ENCODE results near the gene FADS2.
A peak's percentile ranks its signal among the peaks of the same experiment; 100 is the strongest.

Gene FADS2

GRCh38 chr11:61887839-61888494 lies 59.9 kb downstream of the FADS2 start:
- peak; percentile 91 for DNase-seq (ENCODE audit: low spot score)

DNA sequence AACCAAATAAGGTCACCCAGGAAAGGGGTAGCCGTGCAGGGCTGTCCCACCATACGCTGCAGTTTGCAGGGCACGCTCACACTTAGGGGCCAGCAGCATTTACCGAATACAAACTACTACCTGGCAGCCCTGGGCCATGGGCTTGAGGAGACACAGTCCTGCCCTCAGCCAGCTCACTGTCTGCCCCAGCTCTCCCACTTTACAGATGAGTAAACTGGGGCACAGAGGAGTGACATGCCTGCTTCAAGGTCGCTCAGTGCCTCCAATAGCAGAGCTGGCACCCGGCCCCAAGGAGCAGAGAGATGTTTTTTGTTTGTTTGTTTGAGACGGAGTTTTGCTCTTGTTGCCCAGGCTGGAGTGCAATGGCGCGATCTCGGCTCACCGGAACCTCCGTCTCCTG lies 60.5 kb downstream of the FADS2 start:
- no peak for DNase-seq (ENCODE audit: low spot score)

- no peak for DNase-seq (ENCODE audit: low spot score)
These were observed 61.7 kb downstream of the FADS2 start for GRCh38 chr11:61889831-61890230.

DNA sequence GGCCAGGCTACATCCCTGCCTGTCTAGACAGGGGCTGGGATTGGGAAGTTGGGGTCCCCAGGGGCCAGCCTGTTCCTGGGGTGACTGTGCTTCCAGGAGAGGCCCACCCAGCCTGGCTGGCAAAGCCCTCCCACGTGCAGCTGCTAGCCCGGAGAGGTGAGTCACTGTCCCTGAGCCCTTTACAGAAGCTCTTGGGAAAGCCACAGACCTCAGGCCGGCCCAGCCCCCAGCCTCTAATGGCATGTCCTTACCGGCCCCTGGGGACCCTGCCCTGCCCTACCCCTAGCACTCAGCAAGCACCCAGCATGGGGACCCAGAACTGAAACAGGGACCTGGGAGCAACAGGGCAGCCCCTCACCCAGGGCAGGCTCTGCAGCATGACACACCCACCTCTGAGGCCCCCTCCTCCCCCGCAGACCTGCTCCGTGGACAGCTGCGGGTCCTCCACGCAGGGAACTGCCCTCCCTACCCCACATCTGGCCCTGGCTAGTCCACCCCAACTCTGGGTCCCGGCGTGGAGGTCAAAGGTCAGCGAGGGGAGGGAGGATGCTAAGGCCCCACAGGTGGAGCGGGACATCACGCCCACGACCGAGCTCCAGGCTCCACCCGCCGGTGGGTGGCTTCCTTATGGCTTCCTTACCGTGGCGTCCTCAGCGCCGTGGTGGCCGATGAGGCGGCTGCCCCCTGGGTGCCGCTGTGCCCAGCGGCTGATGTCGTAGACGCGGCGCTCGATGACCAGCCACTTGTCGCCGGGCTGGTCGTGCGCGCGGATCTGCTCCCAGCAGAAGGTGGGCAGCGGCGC lies 62.6 kb downstream of the FADS2 start:
- peak; percentile 79 for DNase-seq (ENCODE audit: low spot score)

- peak; percentile 96 for DNase-seq (ENCODE audit: low spot score)
These were observed 63.4 kb downstream of the FADS2 start, which contains the start of gene FADS3 for GRCh38 chr11:61891331-61892084. TSS of gene FADS3 (minus strand) at chr11:61891545. CDS start at chr11:61891381, 164 bp downstream.

DNA sequence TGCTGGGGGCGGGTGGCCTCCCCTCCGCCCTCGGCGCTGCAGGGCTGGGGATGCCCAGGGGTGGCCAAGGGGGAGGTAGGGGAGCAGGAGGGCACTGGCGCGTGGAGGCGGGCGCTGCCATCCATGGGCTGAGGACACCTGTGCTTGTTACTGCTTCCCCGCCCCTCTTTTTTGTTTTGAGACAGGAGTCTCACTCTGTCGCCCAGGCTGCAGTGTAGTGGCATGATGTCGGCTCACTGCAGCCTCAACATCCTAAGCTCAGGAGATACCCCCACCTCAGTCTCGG lies 63.9 kb downstream of the FADS2 start:
- no peak for DNase-seq (ENCODE audit: low spot score)

GRCh38 chr11:61893981-61894380 lies 65.9 kb downstream of the FADS2 start:
- DNase-seq (ENCODE audit: low spot score), result peak; percentile 48

GRCh38 chr11:61895046-61895717 lies 67.1 kb downstream of the FADS2 start:
- no peak for DNase-seq (ENCODE audit: low spot score)

GRCh38 chr11:61895718-61896059 lies 67.6 kb downstream of the FADS2 start:
- DNase-seq (ENCODE audit: low spot score), result no peak

DNA sequence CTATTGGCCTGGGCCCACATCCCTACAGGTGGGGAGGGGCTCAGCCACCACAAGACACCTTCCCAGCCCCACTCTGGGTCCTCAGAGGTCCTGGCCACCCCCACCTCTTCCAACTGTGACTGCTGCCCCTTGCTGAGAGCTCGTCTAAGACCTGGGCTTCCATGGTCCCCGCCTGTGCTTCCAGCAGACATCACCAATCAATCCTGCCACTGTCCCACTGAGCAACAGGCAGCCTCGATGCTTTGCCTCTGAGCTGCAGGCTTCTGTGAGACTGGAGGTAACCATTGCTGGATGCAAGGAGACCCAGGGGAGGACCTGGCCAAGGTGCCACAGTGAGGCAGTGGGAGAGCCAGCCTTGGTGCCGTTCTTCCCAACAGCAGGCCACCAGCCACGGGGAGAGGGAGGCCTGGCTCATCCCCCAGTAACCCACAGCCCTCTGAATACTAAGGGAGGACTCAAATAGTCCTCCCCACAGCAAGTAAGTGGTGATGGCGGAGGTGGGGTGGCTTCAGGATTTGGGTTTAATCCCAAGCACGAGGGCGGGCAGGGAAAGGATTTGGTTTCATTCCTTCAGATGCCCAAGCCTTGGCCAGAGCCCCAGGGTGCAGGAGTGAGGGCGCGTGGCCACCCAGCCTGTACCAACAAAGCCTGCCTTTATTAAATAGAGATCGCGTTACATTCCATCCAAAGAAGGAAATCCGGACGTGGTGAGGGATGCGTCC lies 68.7 kb downstream of the FADS2 start:
- DNase-seq (ENCODE audit: low spot score), result no peak

DNA sequence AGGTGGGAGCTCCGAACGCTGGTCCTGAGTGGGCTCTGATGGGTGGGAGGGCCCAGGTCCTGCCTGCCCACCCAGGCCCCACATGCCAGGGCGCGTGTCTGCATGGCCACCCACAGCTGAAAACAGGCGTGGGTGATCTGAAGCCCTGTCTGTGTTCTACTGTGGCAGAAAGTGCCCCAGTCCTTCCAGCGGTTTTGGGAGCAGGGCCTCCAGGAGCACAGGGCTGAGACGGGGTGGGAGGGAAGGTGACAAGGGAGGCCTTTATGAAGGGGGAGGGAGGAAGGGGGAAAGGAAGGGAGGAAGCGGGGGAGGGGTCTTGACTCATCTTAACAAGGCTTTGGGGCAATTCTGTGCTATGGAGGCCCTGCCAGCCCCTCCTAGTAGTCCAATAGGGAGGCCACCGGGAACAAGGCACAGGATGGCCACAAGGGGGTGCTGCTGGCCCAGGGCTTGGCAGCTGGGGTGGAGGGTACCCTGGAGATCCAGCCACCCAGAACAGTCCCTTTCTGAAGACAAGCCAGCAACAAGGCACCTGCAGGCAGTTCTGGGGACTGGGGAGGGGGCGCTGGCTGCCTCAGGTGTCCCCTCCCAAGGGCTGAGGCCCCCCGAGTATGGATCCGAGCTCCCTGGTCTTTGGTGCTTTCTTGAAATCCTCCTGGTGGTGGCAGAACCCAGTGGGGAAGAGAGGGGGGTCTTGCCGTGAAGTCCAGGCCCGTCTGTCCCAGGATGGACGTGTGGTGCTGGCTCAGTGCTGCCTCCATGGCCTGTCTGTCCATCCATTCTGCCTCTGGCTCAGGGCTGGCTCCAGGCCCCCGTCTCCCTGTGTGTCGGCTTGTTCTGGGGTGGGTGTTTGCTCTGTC lies 69.5 kb downstream of the FADS2 start:
- DNase-seq (ENCODE audit: low spot score), result peak; percentile 87

- DNase-seq (ENCODE audit: low spot score), result no peak
These were observed 70.1 kb downstream of the FADS2 start for GRCh38 chr11:61898247-61898582.

- peak; percentile 91 for DNase-seq (ENCODE audit: low spot score)
These were observed 71.2 kb downstream of the FADS2 start for GRCh38 chr11:61899146-61899841.

DNA sequence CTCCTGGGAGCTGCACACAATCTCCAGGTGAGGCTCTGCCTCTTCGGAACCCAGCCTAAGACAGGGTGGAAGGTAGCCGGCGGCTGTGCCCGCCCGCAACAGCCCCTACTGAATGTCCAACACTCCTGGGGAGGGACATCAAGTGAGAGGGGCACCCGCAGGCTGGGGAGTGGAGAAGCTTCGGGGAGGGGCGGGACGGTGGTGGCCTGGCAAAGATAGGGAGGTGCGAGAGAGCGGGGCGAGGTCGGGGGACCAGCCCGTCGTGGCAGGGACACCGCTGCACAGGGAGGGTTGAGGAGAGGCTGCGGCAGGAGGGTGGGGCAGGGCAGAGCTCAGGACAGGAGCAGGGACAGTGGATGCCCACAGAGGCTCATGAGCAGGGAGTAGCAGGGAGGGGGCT lies 72.2 kb downstream of the FADS2 start:
- DNase-seq (ENCODE audit: low spot score), result no peak

DNA sequence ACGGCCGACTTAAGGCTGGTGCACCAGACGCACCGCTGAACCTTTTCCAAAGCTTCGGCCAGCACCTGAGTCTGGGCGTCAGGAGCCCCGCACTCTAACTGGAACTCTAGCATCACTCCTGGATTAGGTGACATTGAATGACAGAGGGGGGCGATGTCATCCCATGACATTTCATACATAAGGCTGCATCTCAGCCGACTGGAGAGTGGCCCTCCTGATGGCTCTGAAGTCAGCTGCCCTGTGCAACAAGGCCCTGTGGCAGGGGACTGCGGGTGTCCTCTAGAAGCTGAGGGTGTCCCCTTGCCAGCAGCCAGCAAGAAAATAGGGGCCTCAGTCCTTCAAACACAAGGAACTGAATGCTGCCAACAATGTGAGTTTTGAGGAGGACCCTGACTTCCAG lies 73.3 kb downstream of the FADS2 start:
- DNase-seq (ENCODE audit: low spot score), result no peak

DNA sequence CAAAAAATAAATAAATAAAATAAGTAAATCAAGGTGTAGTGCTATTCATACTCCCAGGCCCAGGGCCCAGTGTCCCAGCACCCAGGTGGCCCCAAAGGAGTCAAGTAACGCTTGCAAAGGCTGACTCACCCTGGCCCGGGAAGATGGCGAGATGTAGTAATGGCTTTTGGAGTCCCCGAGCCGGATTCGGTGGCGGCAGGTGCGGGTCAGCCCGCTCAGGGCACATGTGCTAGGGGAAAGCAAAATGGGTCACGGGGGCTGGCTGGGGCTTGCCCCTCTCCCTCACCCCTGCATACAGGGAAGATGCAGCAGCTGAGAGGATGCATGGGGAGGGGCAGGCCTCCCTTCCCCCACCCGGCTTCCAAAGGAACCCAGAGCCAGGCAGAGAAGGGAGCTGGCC lies 74.2 kb downstream of the FADS2 start:
- DNase-seq (ENCODE audit: low spot score), result no peak

- no peak for DNase-seq (ENCODE audit: low spot score)
These were observed 75.7 kb downstream of the FADS2 start for GRCh38 chr11:61903845-61904244.

DNA sequence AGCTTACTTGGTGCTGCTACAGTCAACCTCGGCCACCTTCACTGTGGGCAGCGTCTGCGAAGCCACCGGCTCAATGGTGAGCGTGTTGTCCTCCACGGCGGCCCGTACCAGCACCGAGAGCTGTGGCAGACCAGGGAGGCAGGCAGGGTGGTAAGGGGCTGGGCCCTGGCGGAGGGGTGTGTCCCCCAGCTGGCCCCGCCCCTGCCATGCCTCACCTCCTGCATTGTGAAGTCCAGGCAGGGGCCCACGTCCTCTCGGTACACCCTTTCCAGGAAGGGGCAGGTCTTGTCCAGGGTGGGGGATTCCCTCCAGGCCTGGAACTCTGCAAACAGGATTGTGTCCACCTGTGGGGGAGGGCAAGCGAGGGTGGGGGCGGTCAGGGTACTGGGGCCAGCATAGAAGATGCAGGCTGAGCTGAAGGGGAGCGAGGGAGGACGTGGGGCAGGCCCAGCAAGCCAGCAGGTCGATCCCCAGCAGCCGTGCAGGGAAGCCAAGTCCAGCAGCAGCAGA lies 76.5 kb downstream of the FADS2 start:
- DNase-seq (ENCODE audit: low spot score), result no peak

DNA sequence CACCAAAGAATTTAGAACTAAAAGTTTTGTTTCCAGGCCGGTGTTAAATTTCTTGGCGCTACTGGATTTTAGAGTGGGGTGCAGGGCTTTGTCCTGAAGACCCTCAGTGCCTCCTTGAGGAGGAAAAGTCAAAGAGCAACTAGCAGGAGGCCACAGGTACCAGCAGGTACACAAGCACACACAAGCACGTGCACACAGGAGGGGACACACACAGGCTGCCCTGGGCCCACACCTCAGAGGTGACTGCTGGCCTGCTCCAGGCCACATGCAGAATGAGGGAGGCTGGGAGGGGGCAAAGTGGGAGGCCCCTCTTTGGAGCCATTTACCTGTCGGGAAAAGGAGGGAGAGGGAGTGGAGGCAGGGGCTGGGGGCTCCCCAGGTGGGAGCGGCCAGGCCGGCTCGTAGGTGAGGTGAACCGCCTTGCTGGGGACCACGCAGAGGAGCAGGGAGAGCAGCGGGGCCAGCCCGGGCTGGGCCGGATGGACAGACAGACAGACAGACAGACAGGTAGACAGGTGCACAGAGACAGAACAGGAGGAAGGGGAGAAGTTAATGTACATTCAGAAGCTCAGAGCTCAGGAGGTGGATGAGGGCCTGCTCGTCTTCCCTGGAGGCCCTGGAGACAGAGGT lies 77.1 kb downstream of the FADS2 start:
- no peak for DNase-seq (ENCODE audit: low spot score)

All from AG20443 (cell line).